GM10248 (cell line): ENCODE data around the gene ZFHX2.

ENCODE experiments used
- CTCF ChIA-PET: fragments of 300-600 bp; sonication (Branson Sonifier 250); formaldehyde crosslinking; extraction: SDS; loops from one replicate; lab custom pipeline; 2021; ENCODE audit warnings: antibody characterized with exemption; lab: Yijun Ruan, JAX
- POLR2A ChIA-PET: fragments of 350-650 bp; sonication (Branson Sonifier 250); formaldehyde crosslinking; extraction: SDS; loops from one replicate; lab custom pipeline; 2020; ENCODE audit warnings: antibody characterized with exemption; lab: Yijun Ruan, JAX
- DNase-seq: peaks from one replicate; pipeline ENCODE4 v3.0.0; 2012; ENCODE audit errors: extremely low spot score
- CTCF ChIP-seq: IDR thresholded peaks from 2 replicates; pipeline ENCODE4 v1.5.1; 2012; ENCODE audit warnings: mild to moderate bottlenecking, low read depth; ENCODE audit errors: extremely low read depth, missing control alignments, control extremely low read depth

The ZFHX2 gene

GRCh38 chr14:23569443-23570151 lies 18.0 kb upstream of the ZFHX2 start:
- TF ChIP-seq CTCF: no peak
- CTCF ChIA-PET: interaction anchor here (0.7 to 15.7 kb wide), 8 partner anchors 10 to 341 kb away, joined by 3 to 497 read pairs (median 4); no protein-coding TSS in a partner anchor
- no peak for DNase-seq
- POLR2A ChIA-PET: interaction anchor here (1.3 kb wide), 1 partner anchor 10 kb away, joined by 3 read pairs; no protein-coding TSS in a partner anchor

- DNase-seq: no peak
- ChIA-PET POLR2A (interaction anchor here (1.3 kb wide), 1 partner anchor 9 kb away, joined by 3 read pairs; no protein-coding TSS in a partner anchor), CTCF (interaction anchor here (0.7 to 15.7 kb wide), 9 partner anchors 10 to 342 kb away, joined by 3 to 497 read pairs (median 5); no protein-coding TSS in a partner anchor)
- TF ChIP-seq CTCF: peak; percentile 51
Observed at GRCh38 chr14:23568600-23569331, 17.2 kb upstream of the ZFHX2 start.

- POLR2A ChIA-PET: no interaction called here
- CTCF ChIA-PET: interaction anchor here (1.0 to 15.7 kb wide), 7 partner anchors 9 to 88 kb away, joined by 3 to 497 read pairs (median 5); no protein-coding TSS in a partner anchor
- no peak for DNase-seq
- TF ChIP-seq CTCF: no peak
Observed at GRCh38 chr14:23568021-23568599, 16.5 kb upstream of the ZFHX2 start.

GRCh38 chr14:23567186-23568020 lies 15.8 kb upstream of the ZFHX2 start, which contains the start of gene AP1G2:
AP1G2 (minus strand) TSS chr14:23567791; CDS start chr14:23567314, 477 bp downstream.
- ChIA-PET POLR2A (no interaction called here), CTCF (interaction anchor here (1.5 to 15.7 kb wide), 6 partner anchors 9 to 99 kb away, joined by 3 to 497 read pairs (median 8); no protein-coding TSS in a partner anchor)
- TF ChIP-seq CTCF: no peak
- peak; percentile 92 for DNase-seq

- ChIA-PET POLR2A (no interaction called here), CTCF (interaction anchor here (1.5 to 15.7 kb wide), 4 partner anchors 8 to 99 kb away, joined by 3 to 497 read pairs (median 8); no protein-coding TSS in a partner anchor)
- peak; percentile 21 for TF ChIP-seq CTCF
- DNase-seq: no peak
Observed at GRCh38 chr14:23566778-23567185, 15.2 kb upstream of the ZFHX2 start.
